Naive thymus-derived CD4-positive, alpha-beta T cell (primary cell): ENCODE results near the gene PCYT1A. TPM values are rescaled to one million over a fixed set of nuclear protein-coding genes. Genes with fewer than 3 reads are reported as not detected.
A peak's percentile ranks its signal among the peaks of the same experiment; 100 is the strongest.

ENCODE experiments used
- ATAC-seq: fragments of 150-1000 bp; cut with Tn5 transposase; 2 replicates; pipeline ENCODE4 v1.10.0; 2021; ENCODE audit warnings: mild to moderate bottlenecking, moderate library complexity
- CTCF ChIA-PET: fragments of 350-600 bp; sonication (Branson Sonifier 250); formaldehyde crosslinking; loops from one replicate; lab custom pipeline; 2021; ENCODE audit warnings: antibody characterized with exemption; lab: Charles Lee
- POLR2A ChIA-PET: fragments of 350-600 bp; sonication (Branson Sonifier 250); formaldehyde crosslinking; loops from one replicate; lab custom pipeline; 2021; ENCODE audit warnings: antibody characterized with exemption, inconsistent platforms; lab: Charles Lee
- DNase-seq, 9 donors: peaks; one replicate each; pipeline versions ENCODE4 v3.0.0 to v3.0.0-alpha.2; 2020 to 2022; ENCODE audit warnings: mixed read lengths in 1 of 9
- H3K27ac ChIP-seq: one replicate; pipeline ENCODE4 v1.7.0; 2013; ENCODE audit warnings: mild to moderate bottlenecking, low read depth, low read length, moderate library complexity
- H3K27me3 ChIP-seq, 2 donors: one replicate each; pipeline ENCODE4 v1.7.0; 2013; ENCODE audit warnings: low read length in 2 of 2, mild to moderate bottlenecking in 2 of 2, moderate library complexity in 2 of 2; ENCODE audit not compliant: control insufficient read depth in 2 of 2, insufficient read depth in 2 of 2
- H3K36me3 ChIP-seq, 3 experiments: 1 replicate in 2 of 3; 2 replicates in 1 of 3; pipeline ENCODE4 v1.7.0; 2013; ENCODE audit warnings: low read length in 3 of 3, mild to moderate bottlenecking in 3 of 3, moderate library complexity in 1 of 3; ENCODE audit not compliant: insufficient read depth in 3 of 3, control insufficient read depth in 2 of 3
- H3K4me1 ChIP-seq, 2 donors: one replicate each; pipeline ENCODE4 v1.7.0; 2013; ENCODE audit warnings: low read length in 2 of 2, mild to moderate bottlenecking in 2 of 2, moderate library complexity in 1 of 2; ENCODE audit not compliant: control insufficient read depth in 2 of 2, insufficient read depth in 2 of 2
- H3K4me3 ChIP-seq: 2 replicates; pipeline ENCODE4 v1.7.0; 2013; ENCODE audit warnings: mild to moderate bottlenecking, low read length
- H3K9me3 ChIP-seq, 3 experiments: 1 replicate in 2 of 3; 2 replicates in 1 of 3; pipeline ENCODE4 v1.7.0; 2013; ENCODE audit warnings: low read length in 3 of 3; ENCODE audit not compliant: control insufficient read depth in 2 of 3
- H3K27ac Mint-ChIP-seq, 9 donors: one replicate each; pipeline ENCODE4 v1.8.0; 2020 to 2022; ENCODE audit warnings: mixed read lengths in 9 of 9, mild to moderate bottlenecking in 8 of 9, moderate library complexity in 5 of 9, inconsistent platforms in 2 of 9
- H3K27me3 Mint-ChIP-seq, 5 donors: one replicate each; pipeline ENCODE4 v1.8.0; 2021 to 2022; ENCODE audit warnings: mixed read lengths in 5 of 5, mild to moderate bottlenecking in 1 of 5
- H3K36me3 Mint-ChIP-seq, 5 donors: one replicate each; pipeline ENCODE4 v1.8.0; 2020 to 2022; ENCODE audit warnings: mixed read lengths in 5 of 5, mild to moderate bottlenecking in 3 of 5, inconsistent platforms in 1 of 5
- H3K4me1 Mint-ChIP-seq, 7 donors: one replicate each; pipeline ENCODE4 v1.8.0; 2020 to 2022; ENCODE audit warnings: mixed read lengths in 7 of 7, mild to moderate bottlenecking in 3 of 7, inconsistent platforms in 1 of 7
- H3K4me3 Mint-ChIP-seq, 10 donors: one replicate each; pipeline ENCODE4 v1.8.0; 2020 to 2022; ENCODE audit warnings: mild to moderate bottlenecking in 10 of 10, mixed read lengths in 10 of 10, moderate library complexity in 6 of 10, inconsistent platforms in 2 of 10
- H3K9me3 Mint-ChIP-seq, 11 donors: one replicate each; pipeline ENCODE4 v1.8.0; 2020 to 2022; ENCODE audit warnings: mixed read lengths in 11 of 11, mild to moderate bottlenecking in 4 of 11, inconsistent platforms in 1 of 11, moderate library complexity in 1 of 11
- intact Hi-C, 2 donors: fragments of 100-400 bp; cut with micrococcal nuclease; formaldehyde crosslinking; loops; one replicate each; pipeline ENCODE4 v1.15.1; 2023
- polyA plus RNA-seq, 2 donors: library from polyadenylated mRNA; unstranded; fragments of 300-500 nt; fragmentation: Illumina TruSeq; gene quantifications; one replicate each; pipeline ENCODE4 v1.2.3, GENCODE V29; 2021
- total RNA-seq, 6 experiments: library from RNA in 5 of 6; stranded (reverse) in 5 of 6; gene quantifications; 1 replicate in 5 of 6; 2 replicates in 1 of 6; pipeline ENCODE4 v1.2.3 and lab custom pipeline; 2021 to 2026

PCYT1A gene
- total and polyA plus RNA-seq, 7 experiments from 2014 or later, result 11.5 to 87.6 (median 59.4) TPM

DNA sequence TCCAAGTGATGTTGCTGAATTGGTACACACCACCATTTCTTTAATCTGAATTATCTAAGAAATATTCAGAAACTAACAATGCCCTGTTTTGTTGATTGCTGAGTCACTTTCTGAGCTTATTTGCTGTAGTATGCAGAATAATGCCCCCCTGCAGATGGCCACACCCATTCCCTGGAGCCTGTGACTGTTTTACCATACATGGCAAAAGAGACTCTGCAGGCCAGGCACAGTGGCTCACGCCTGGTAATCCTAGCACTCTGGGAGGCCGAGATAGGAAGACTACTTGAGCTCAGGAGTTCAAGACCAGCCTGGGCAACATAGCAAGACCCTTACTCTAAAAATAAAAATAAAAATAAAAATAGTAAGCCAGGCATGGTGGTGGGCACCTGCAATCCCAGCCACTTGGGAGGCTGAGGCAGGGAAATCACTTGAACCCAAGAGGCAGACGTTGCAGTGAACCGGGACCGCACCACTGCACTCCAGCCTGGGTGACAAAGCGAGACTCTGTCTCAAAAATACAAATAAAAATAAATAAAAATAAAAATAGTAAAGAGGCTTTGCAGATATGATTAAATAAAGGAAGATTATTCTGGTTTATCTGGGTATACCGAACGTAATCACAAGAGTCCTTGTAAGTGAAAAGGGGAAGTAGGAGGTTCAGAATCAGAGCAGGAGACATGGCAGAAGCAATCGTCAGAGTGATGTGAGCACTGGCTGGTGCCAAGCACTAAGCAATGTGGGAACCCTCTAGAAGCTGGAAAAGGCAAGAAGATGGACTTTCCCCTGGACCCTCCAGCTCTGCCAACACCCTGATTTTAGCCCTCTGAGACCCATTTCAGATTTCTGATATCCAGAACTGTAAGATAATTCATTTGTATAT lies 19.0 kb downstream of the PCYT1A start:
- Mint-ChIP-seq H3K36me3 (peaks cover 12 to 34% (median 18%) of the 10 kb centered on the region in 5 donors), H3K27ac (peak overlapping the region in 4 of 9 donors; percentile 22 to 74 (median 49)), H3K9me3 (no peaks in the 10 kb centered on the region), H3K27me3 (no peaks in the 10 kb centered on the region), H3K4me1 (peaks cover 5 to 34% (median 17%) of the 10 kb centered on the region in 7 donors), H3K4me3 (no peak overlapping the region)
- Histone ChIP-seq H3K9me3 (no peaks in the 10 kb centered on the region), H3K27me3 (no peaks in the 10 kb centered on the region), H3K4me1 (peaks cover under 1 to 7% of the 10 kb centered on the region in 2 donors), H3K4me3 (no peak overlapping the region), H3K27ac (no peak overlapping the region), H3K36me3 (peaks cover 3 to 49% (median 5%) of the 10 kb centered on the region in 3 experiments)
- ChIA-PET POLR2A (no interaction called here), CTCF (no interaction called here)
- peak; percentile 59 for ATAC-seq
- DNase-seq, result no peak
- intact Hi-C loops, result no loop called here

DNA sequence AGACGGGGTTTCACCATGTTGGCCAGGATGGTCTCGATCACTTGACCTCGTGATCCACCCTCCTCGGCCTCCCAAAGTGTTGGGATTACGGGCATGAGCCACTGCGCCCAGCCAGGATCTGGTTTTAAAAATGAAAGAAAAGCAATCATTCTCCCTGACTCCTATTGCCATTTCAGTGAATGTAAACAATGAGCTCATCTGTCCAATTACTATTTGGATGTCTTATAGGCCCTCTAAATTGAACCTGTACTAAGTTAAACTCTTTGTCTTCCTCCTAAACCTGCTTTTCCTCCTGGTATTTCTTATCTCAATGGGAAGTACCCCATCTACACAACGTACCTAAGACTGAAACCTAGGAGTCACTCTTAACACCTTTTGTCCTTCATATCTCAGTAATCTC lies 23.7 kb downstream of the PCYT1A start:
- Histone ChIP-seq H3K27ac (no peak overlapping the region), H3K4me1 (no peaks in the 10 kb centered on the region), H3K27me3 (no peaks in the 10 kb centered on the region), H3K36me3 (peaks cover 3 to 26% (median 5%) of the 10 kb centered on the region in 3 experiments), H3K9me3 (no peaks in the 10 kb centered on the region), H3K4me3 (no peak overlapping the region)
- no peak for DNase-seq
- no peak for ATAC-seq
- POLR2A ChIA-PET, result no interaction called here
- CTCF ChIA-PET, result no interaction called here
- no peaks in the 10 kb centered on the region for H3K9me3 Mint-ChIP-seq
- H3K27me3 Mint-ChIP-seq, result no peaks in the 10 kb centered on the region
- intact Hi-C loops, result no loop called here
- no peak overlapping the region for H3K4me3 Mint-ChIP-seq
- H3K36me3 Mint-ChIP-seq, result peaks cover 5 to 31% (median 22%) of the 10 kb centered on the region in 5 donors
- peaks cover 0 to 13% (median 6%) of the 10 kb centered on the region in 7 donors for H3K4me1 Mint-ChIP-seq
- peak overlapping the region in 1 of 9 donors; percentile 12 for H3K27ac Mint-ChIP-seq

DNA sequence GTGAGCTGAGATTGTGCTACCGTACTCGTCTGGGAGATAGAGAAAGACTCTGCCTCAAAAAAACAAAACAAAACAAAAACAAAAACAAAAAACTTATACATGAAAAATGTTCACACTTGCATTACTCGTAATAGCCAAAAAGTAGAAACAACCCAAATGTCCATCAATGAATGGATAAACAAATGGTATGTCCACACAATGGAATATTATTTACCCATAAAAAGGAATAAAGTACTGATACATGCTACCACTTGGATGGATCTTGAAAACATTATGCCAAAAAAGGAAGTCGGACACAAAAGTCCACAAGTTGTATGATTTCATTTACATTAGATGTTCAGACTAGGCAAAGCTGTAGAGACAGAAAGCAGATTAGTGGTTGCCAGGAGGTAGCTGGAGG lies 26.7 kb downstream of the PCYT1A start:
- CTCF ChIA-PET, result no interaction called here
- H3K27me3 ChIP-seq, result no peaks in the 10 kb centered on the region
- H3K27ac ChIP-seq, result no peak overlapping the region
- no peaks in the 10 kb centered on the region for H3K4me1 ChIP-seq
- intact Hi-C loops, result no loop called here
- no peak for DNase-seq
- ATAC-seq, result no peak
- Mint-ChIP-seq H3K27me3 (no peaks in the 10 kb centered on the region), H3K9me3 (no peaks in the 10 kb centered on the region), H3K4me1 (peaks cover 0 to 10% (median 4%) of the 10 kb centered on the region in 7 donors), H3K27ac (peak overlapping the region in 2 of 9 donors; percentile 0 to 16), H3K4me3 (no peak overlapping the region), H3K36me3 (peaks cover 5 to 41% (median 22%) of the 10 kb centered on the region in 5 donors)
- no peak overlapping the region for H3K4me3 ChIP-seq
- H3K9me3 ChIP-seq, result no peaks in the 10 kb centered on the region
- peaks cover 0 to 24% (median 14%) of the 10 kb centered on the region in 3 experiments for H3K36me3 ChIP-seq
- POLR2A ChIA-PET, result no interaction called here

DNA sequence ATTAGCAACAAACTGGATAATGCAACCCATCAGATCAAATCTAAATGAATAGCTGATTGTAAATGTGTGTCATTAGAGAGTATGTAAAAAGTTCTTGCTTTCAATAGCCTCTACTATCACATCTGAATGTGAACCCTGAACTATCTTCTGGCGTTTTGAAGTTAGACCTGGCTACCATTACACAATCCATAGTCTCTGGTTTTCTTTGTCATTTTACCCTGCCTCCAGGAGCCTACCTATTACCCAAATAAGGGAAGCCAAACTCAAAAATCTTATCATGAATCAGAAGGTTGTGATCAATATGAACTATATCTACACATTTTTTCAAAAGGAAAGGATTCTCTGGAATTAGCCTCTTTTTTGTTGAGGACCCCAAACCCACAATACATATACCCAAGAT lies 31.8 kb downstream of the PCYT1A start:
- intact Hi-C loops, result loop anchor here in 1 of 2 donors (10.0 kb wide), 1 partner anchor 199 kb away; no protein-coding TSS in a partner anchor
- H3K36me3 Mint-ChIP-seq, result peaks cover 0 to 25% (median 6%) of the 10 kb centered on the region in 5 donors
- H3K4me1 ChIP-seq, result no peaks in the 10 kb centered on the region
- ATAC-seq (no peak), DNase-seq (no peak)
- H3K4me3 ChIP-seq, result no peak overlapping the region
- ChIA-PET CTCF (interaction anchor here (1.1 kb wide), 1 partner anchor 259 kb away, joined by 4 read pairs; no protein-coding TSS in a partner anchor), POLR2A (no interaction called here)
- no peak overlapping the region for H3K27ac ChIP-seq
- peaks cover 0 to under 1% (median 0%) of the 10 kb centered on the region in 11 donors for H3K9me3 Mint-ChIP-seq
- peaks cover 0 to 27% (median 14%) of the 10 kb centered on the region in 3 experiments for H3K36me3 ChIP-seq
- no peaks in the 10 kb centered on the region for H3K9me3 ChIP-seq
- no peak overlapping the region for H3K4me3 Mint-ChIP-seq
- H3K27me3 ChIP-seq, result no peaks in the 10 kb centered on the region
- H3K27ac Mint-ChIP-seq, result peak overlapping the region in 1 of 9 donors; percentile 64
- no peaks in the 10 kb centered on the region for H3K27me3 Mint-ChIP-seq
- H3K4me1 Mint-ChIP-seq, result peaks cover 0 to 10% (median 2%) of the 10 kb centered on the region in 7 donors

DNA sequence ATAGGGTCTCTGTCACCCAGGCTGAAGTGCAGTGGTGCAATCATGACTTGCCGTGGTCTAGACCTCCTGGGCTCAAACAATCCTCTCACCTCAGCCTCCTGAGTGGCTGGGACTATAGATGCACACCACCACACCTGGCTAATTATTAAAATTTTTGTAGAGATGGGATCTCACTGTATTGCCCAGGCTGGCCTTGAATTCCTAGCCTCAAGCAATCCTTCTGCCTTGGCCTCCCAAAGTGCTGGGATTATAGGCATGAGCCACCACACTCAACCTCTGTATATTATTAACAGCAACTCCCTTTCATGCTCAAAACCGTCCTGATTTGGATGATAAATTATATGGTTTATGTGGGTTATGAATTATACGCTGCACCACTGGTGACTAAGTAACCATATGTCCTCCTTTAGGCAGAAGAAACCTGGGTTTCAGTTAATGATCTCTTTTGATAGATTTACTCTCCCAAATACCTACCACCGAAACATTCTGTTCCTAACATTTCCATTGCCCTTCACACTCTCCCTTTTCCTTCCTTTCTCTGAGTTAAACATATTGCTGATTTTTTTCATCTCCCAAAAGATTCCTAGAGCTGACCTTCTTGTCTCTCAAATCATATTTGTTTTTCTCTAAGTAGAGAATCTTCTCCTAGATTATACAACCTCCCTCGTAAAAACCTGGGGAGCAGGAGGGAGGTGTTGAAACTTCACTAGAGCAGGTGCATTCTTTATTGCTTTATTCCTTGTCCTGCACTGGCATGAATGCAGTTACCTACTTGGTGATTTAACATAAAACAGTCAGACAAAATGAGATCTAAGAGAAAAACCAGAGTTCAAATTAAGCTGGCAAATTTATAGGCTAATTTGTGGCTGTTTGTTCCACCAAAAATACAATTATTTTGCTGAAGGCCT lies 32.9 kb downstream of the PCYT1A start:
- H3K27ac ChIP-seq, result no peak overlapping the region
- peaks cover 0 to 27% (median 14%) of the 10 kb centered on the region in 3 experiments for H3K36me3 ChIP-seq
- CTCF ChIA-PET, result interaction anchor here (0.6 to 1.1 kb wide), 5 partner anchors 11 to 260 kb away, joined by 3 to 5 read pairs (median 3); no protein-coding TSS in a partner anchor
- intact Hi-C loops, result loop anchor here (5.0 to 10.0 kb wide), 4 partner anchors 113 to 248 kb away; partner anchors contain the start of genes RNF168 (in 1 of the 2) and UBXN7 (in 1 of the 2)
- Mint-ChIP-seq H3K27me3 (no peaks in the 10 kb centered on the region), H3K4me3 (no peak overlapping the region), H3K9me3 (peaks cover 0 to 5% (median 0%) of the 10 kb centered on the region in 11 donors), H3K27ac (peak overlapping the region in 1 of 9 donors; percentile 45), H3K36me3 (peaks cover 0 to 24% (median 4%) of the 10 kb centered on the region in 5 donors), H3K4me1 (peaks cover 0 to 13% (median 2%) of the 10 kb centered on the region in 7 donors)
- POLR2A ChIA-PET, result interaction anchor here (0.6 kb wide), 1 partner anchor 118 kb away, joined by 6 read pairs; no protein-coding TSS in a partner anchor
- H3K4me1 ChIP-seq, result no peaks in the 10 kb centered on the region
- H3K27me3 ChIP-seq, result no peaks in the 10 kb centered on the region
- H3K4me3 ChIP-seq, result no peak overlapping the region
- DNase-seq, result no peak
- no peak for ATAC-seq
- H3K9me3 ChIP-seq, result no peaks in the 10 kb centered on the region

DNA sequence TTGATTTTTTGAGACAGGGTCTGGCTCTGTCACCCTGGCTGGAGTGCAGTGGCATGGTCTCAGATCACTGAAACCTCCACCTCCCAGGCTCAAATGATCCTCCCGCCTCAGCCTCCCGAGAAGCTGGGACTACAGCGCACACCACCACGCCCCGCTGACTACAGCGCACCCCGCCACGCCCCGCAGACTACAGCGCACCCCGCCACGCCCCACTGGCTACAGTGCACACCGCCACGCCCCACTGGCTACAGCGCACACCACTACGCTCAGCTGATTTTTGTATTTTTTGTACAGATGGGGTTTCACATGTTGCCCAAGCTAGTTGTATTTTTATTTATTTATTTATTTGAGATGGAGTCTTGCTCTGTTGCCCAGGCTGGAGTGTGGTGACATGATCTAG lies 35.6 kb downstream of the PCYT1A start:
- peaks cover 5 to 30% (median 12%) of the 10 kb centered on the region in 3 experiments for H3K36me3 ChIP-seq
- no peaks in the 10 kb centered on the region for H3K9me3 ChIP-seq
- no peaks in the 10 kb centered on the region for H3K27me3 Mint-ChIP-seq
- CTCF ChIA-PET, result interaction anchor here (0.6 to 1.1 kb wide), 3 partner anchors 102 to 234 kb away, joined by 4 to 5 read pairs (median 4); no protein-coding TSS in a partner anchor
- no peak overlapping the region for H3K27ac ChIP-seq
- POLR2A ChIA-PET, result no interaction called here
- no peaks in the 10 kb centered on the region for H3K27me3 ChIP-seq
- no peak overlapping the region for H3K4me3 ChIP-seq
- H3K4me3 Mint-ChIP-seq, result no peak overlapping the region
- peaks cover 0 to 33% (median 4%) of the 10 kb centered on the region in 5 donors for H3K36me3 Mint-ChIP-seq
- ATAC-seq (no peak), DNase-seq (no peak)
- H3K4me1 ChIP-seq, result no peaks in the 10 kb centered on the region
- intact Hi-C loops, result loop anchor here (5.0 to 10.0 kb wide), 4 partner anchors 115 to 250 kb away; partner anchors contain the start of genes RNF168 (in 1 of the 2) and UBXN7 (in 1 of the 2)
- peaks cover 0 to 5% (median 0%) of the 10 kb centered on the region in 11 donors for H3K9me3 Mint-ChIP-seq
- H3K27ac Mint-ChIP-seq, result no peak overlapping the region
- peaks cover 0 to 8% (median 2%) of the 10 kb centered on the region in 7 donors for H3K4me1 Mint-ChIP-seq
